ENCODE measurements around the gene LPAR3.

The LPAR3 gene

GRCh38 chr1:84776639-84777038, 116.4 kb downstream of the LPAR3 start:
- no peak for TF ChIP-seq CTCF (IDR thresholded peaks at IDR 0.05)
- Histone ChIP-seq H3K36me3 (no peaks in the 10 kb centered on the region), H3K27me3 (no peaks in the 10 kb centered on the region), H3K9me3 (no peaks in the 10 kb centered on the region), H3K4me1 (no peaks in the 10 kb centered on the region), H3K27ac (no peak overlapping the region), H3K4me3 (no peak overlapping the region)
- no peak for DNase-seq
- intact Hi-C loops (cut with DNase I; ENCODE audit: low total_unique reads), result loop anchor here (10.0 kb wide), 2 partner anchors 122 to 642 kb away; no protein-coding TSS in a partner anchor

- intact Hi-C loops (cut with DNase I; ENCODE audit: low total_unique reads), result loop anchor here (10.0 kb wide), 2 partner anchors 121 to 641 kb away; no protein-coding TSS in a partner anchor
Measured at GRCh38 chr1:84775535-84775920, 117.5 kb downstream of the LPAR3 start.

GRCh38 chr1:84774669-84775534, 118.1 kb downstream of the LPAR3 start:
- intact Hi-C loops (cut with DNase I; ENCODE audit: low total_unique reads), result loop anchor here (10.0 kb wide), 2 partner anchors 120 to 640 kb away; no protein-coding TSS in a partner anchor
- TF ChIP-seq CTCF (IDR thresholded peaks at IDR 0.05), result no peak

More at GRCh38 chr1:84775535-84775920, 117.5 kb downstream of the LPAR3 start:
- H3K9me3 ChIP-seq, result no peaks in the 10 kb centered on the region
- no peaks in the 10 kb centered on the region for H3K27me3 ChIP-seq
- no peaks in the 10 kb centered on the region for H3K36me3 ChIP-seq
- H3K4me3 ChIP-seq, result no peak overlapping the region
- H3K4me1 ChIP-seq, result no peaks in the 10 kb centered on the region
- TF ChIP-seq CTCF (IDR thresholded peaks at IDR 0.05), result no peak
- no peak for DNase-seq
- H3K27ac ChIP-seq, result no peak overlapping the region

DNA sequence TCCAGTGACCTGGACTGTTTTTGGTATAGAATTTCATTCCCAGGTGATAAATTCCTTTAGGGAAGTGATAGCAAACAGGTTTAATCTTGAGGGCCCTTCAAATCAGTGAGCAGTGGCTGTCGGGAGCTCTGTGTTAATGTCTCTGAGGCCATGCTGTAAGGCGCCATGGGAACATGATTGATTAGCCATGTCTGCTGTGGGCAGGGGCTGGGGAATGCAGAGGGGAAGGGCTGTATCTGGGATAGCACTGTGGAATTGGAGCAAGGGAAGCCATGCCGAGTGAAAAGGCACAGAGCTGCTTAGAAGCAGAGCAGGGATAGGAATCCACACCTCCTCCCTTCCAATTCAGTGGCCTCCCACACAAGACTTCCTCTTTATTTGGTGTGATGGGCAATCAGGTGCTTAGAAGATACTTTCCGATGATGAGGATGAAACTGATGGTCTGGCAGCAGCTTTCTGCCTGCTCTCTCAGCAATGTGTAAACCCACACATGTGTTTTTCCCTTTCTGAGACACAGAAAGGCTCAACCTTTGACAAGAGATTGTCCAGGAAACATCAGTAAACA, 119.0 kb downstream of the LPAR3 start:
- no peak for TF ChIP-seq CTCF (IDR thresholded peaks at IDR 0.05)
- H3K4me3 ChIP-seq, result no peak overlapping the region
- no peak overlapping the region for H3K27ac ChIP-seq
- no peak for DNase-seq
- no peaks in the 10 kb centered on the region for H3K9me3 ChIP-seq
- H3K27me3 ChIP-seq, result no peaks in the 10 kb centered on the region
- H3K4me1 ChIP-seq, result no peaks in the 10 kb centered on the region
- no peaks in the 10 kb centered on the region for H3K36me3 ChIP-seq
- intact Hi-C loops (cut with DNase I; ENCODE audit: low total_unique reads), result loop anchor here (10.0 kb wide), 2 partner anchors 119 to 639 kb away; no protein-coding TSS in a partner anchor

More at GRCh38 chr1:84774669-84775534, 118.1 kb downstream of the LPAR3 start:
- H3K9me3 ChIP-seq, result no peaks in the 10 kb centered on the region
- H3K4me3 ChIP-seq, result no peak overlapping the region
- H3K36me3 ChIP-seq, result no peaks in the 10 kb centered on the region
- H3K27ac ChIP-seq, result no peak overlapping the region
- no peak for DNase-seq
- no peaks in the 10 kb centered on the region for H3K27me3 ChIP-seq
- no peaks in the 10 kb centered on the region for H3K4me1 ChIP-seq

- Histone ChIP-seq H3K27ac (no peak overlapping the region), H3K4me1 (no peaks in the 10 kb centered on the region), H3K27me3 (no peaks in the 10 kb centered on the region), H3K36me3 (no peaks in the 10 kb centered on the region), H3K4me3 (no peak overlapping the region), H3K9me3 (no peaks in the 10 kb centered on the region)
- DNase-seq, result no peak
- TF ChIP-seq CTCF (IDR thresholded peaks at IDR 0.05), result no peak
- intact Hi-C loops (cut with DNase I; ENCODE audit: low total_unique reads), result loop anchor here (10.0 kb wide), 2 partner anchors 118 to 638 kb away; no protein-coding TSS in a partner anchor
Measured at GRCh38 chr1:84773195-84773594, 119.8 kb downstream of the LPAR3 start.

Data from tibial artery (tissue), 4 donors.